ENCODE data around the gene ARHGAP24. TPM values are rescaled to one million over a fixed set of nuclear protein-coding genes. Genes with fewer than 3 reads are reported as not detected.

ARHGAP24 gene
- total and polyA plus RNA-seq, 2 experiments from 2014 or later = 19.5 to 29.6 TPM

DNA sequence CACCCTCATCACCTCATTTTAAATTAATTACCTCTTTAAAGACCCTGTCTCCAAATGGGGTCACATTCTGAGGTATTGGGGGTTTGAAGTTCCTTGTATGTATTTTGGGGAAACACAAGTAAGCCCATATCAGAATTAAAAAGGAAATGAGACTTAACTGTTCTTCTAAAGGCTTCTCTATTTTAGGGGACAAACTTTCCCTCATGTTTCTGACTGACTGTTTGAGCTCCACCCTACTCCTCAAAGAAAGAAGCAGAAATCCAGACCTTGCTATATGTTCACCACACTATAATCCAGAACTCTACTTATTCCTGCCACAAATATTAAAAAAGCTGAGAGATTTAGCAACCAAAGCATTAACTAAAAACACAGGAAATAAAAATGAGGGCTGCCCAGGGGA is 258.8 kb downstream of the ARHGAP24 start:
- Histone ChIP-seq H3K9me2 (replicated peaks; ENCODE audit: insufficient read depth) (no peaks in the 10 kb centered on the region), H3K4me2 (no peak overlapping the region), H3K36me3 (replicated peaks; ENCODE audit: insufficient read depth, low read depth) (no peaks in the 10 kb centered on the region), H3K27me3 (no peaks in the 10 kb centered on the region), H3K79me2 (no peaks in the 10 kb centered on the region), H3K27ac (no peak overlapping the region), H3K9me3 (ENCODE audit: low read depth) (no peaks in the 10 kb centered on the region), H3K4me1 (ENCODE audit: insufficient read depth) (no peaks in the 10 kb centered on the region), H4K20me1 (ENCODE audit: insufficient read depth, poor library complexity, severe bottlenecking) (no peaks in the 10 kb centered on the region), H2AFZ (no peak overlapping the region), H3K4me3 (no peak overlapping the region)
- DNase-seq (ENCODE audit: low spot score) = no peak
- TF ChIP-seq EZH2 (IDR thresholded peaks at IDR 0.05; ENCODE audit: borderline replicate concordance) (no peak), EZH2phosphoT487 (IDR thresholded peaks at IDR 0.05; ENCODE audit: low read depth, severe bottlenecking, unreplicated experiment) (no peak)
- TF ChIP-seq, protein P1, sequence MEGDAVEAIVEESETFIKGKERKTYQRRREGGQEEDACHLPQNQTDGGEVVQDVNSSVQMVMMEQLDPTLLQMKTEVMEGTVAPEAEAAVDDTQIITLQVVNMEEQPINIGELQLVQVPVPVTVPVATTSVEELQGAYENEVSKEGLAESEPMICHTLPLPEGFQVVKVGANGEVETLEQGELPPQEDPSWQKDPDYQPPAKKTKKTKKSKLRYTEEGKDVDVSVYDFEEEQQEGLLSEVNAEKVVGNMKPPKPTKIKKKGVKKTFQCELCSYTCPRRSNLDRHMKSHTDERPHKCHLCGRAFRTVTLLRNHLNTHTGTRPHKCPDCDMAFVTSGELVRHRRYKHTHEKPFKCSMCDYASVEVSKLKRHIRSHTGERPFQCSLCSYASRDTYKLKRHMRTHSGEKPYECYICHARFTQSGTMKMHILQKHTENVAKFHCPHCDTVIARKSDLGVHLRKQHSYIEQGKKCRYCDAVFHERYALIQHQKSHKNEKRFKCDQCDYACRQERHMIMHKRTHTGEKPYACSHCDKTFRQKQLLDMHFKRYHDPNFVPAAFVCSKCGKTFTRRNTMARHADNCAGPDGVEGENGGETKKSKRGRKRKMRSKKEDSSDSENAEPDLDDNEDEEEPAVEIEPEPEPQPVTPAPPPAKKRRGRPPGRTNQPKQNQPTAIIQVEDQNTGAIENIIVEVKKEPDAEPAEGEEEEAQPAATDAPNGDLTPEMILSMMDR (IDR thresholded peaks at IDR 0.05; ENCODE audit: poor library complexity) = no peak

DNA sequence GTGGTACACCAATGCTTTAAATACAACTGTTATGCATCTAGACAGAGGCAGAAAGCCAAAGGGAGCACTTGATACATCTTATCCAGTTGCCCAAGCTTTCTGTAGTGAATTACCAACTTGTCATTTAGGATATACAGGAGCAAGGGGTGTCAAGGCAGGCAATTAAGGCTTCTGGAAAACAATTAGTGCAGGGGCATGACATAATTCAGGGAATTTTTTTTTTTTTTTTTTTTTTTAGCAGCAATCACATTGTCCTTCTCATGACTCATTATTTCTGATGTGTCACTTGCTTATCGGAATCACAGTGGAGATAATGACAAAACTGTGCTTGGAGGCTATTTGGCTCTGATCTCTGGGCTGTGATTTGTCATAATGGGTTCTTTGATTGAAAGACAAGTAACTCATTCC is 259.5 kb downstream of the ARHGAP24 start:
- H3K27me3 ChIP-seq = no peaks in the 10 kb centered on the region
- no peaks in the 10 kb centered on the region for H3K9me2 ChIP-seq (replicated peaks; ENCODE audit: insufficient read depth)
- 84% methylated on average over 1 of the region's 1 CpG for WGBS (ENCODE audit: low lambda C conversion rate, missing lambda C conversion rate)
- no peak for DNase-seq (ENCODE audit: low spot score)
- H3K4me1 ChIP-seq (ENCODE audit: insufficient read depth) = no peaks in the 10 kb centered on the region
- H3K79me2 ChIP-seq = no peaks in the 10 kb centered on the region
- TF ChIP-seq, protein P1 (IDR thresholded peaks at IDR 0.05; ENCODE audit: poor library complexity) = no peak
- no peak for TF ChIP-seq EZH2phosphoT487 (IDR thresholded peaks at IDR 0.05; ENCODE audit: low read depth, severe bottlenecking, unreplicated experiment)
- TF ChIP-seq EZH2 (IDR thresholded peaks at IDR 0.05; ENCODE audit: borderline replicate concordance) = no peak
- no peaks in the 10 kb centered on the region for H3K9me3 ChIP-seq (ENCODE audit: low read depth)
- H4K20me1 ChIP-seq (ENCODE audit: insufficient read depth, poor library complexity, severe bottlenecking) = no peaks in the 10 kb centered on the region
- H2AFZ ChIP-seq = no peak overlapping the region
- H3K36me3 ChIP-seq (replicated peaks; ENCODE audit: insufficient read depth, low read depth) = no peaks in the 10 kb centered on the region
- H3K4me3 ChIP-seq = no peak overlapping the region
- H3K4me2 ChIP-seq = no peak overlapping the region
- H3K27ac ChIP-seq = no peak overlapping the region

DNA sequence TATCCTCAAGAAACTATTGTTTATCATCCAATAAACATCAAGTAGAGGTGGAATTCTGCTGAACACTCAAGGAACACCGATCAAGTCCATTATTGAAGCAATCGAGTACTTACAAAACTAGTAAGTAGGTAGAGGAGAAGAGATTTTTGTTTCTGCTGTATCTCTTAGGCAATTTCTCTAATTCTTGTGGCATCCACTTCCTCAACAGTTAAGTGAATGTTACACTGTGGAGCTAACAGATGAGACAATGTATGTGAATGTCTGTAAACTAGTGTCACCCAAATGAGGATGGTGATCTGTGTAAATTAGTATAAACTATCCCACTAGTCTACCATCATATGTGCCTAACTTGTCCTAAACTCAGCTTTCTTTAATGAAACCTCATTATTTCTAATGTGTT is 261.6 kb downstream of the ARHGAP24 start:
- WGBS (ENCODE audit: low lambda C conversion rate, missing lambda C conversion rate) = 93% methylated on average over 2 of the region's 2 CpGs
- H3K27ac ChIP-seq = no peak overlapping the region
- TF ChIP-seq EZH2 (IDR thresholded peaks at IDR 0.05; ENCODE audit: borderline replicate concordance) = no peak
- TF ChIP-seq, protein P1 (IDR thresholded peaks at IDR 0.05; ENCODE audit: poor library complexity) = no peak
- no peak for TF ChIP-seq EZH2phosphoT487 (IDR thresholded peaks at IDR 0.05; ENCODE audit: low read depth, severe bottlenecking, unreplicated experiment)

DNA sequence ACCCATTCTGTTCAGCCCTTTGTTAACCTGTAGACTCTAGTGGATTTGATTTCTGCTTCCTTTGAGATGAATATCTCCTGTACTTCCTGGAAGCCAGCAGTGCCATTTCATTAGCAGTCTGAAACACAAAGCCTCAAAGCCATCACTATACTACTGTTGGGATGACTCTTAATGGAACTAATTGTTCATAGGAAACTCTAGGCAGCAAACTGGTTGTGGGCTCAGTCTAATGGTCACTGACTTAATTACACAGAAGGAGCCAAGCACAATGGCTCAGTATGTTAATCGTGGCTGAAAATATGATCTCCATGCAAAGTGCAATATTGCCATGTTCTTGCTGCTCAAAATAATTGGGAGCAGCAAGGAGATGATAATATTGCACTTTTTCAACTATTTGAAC is 262.3 kb downstream of the ARHGAP24 start:
- WGBS (ENCODE audit: low lambda C conversion rate, missing lambda C conversion rate) = 96% methylated on average over 1 of the region's 1 CpG
- no peak for TF ChIP-seq EZH2phosphoT487 (IDR thresholded peaks at IDR 0.05; ENCODE audit: low read depth, severe bottlenecking, unreplicated experiment)
- no peak for TF ChIP-seq EZH2 (IDR thresholded peaks at IDR 0.05; ENCODE audit: borderline replicate concordance)
- TF ChIP-seq, protein P1 (IDR thresholded peaks at IDR 0.05; ENCODE audit: poor library complexity) = no peak
- H3K9me3 ChIP-seq (ENCODE audit: low read depth) = no peaks in the 10 kb centered on the region
- H3K9me2 ChIP-seq (replicated peaks; ENCODE audit: insufficient read depth) = no peaks in the 10 kb centered on the region
- H3K79me2 ChIP-seq = no peaks in the 10 kb centered on the region
- no peak overlapping the region for H2AFZ ChIP-seq
- no peaks in the 10 kb centered on the region for H4K20me1 ChIP-seq (ENCODE audit: insufficient read depth, poor library complexity, severe bottlenecking)
- H3K4me3 ChIP-seq = no peak overlapping the region
- H3K36me3 ChIP-seq (replicated peaks; ENCODE audit: insufficient read depth, low read depth) = no peaks in the 10 kb centered on the region
- no peak overlapping the region for H3K27ac ChIP-seq
- H3K27me3 ChIP-seq = no peaks in the 10 kb centered on the region
- DNase-seq (ENCODE audit: low spot score) = no peak
- H3K4me1 ChIP-seq (ENCODE audit: insufficient read depth) = no peaks in the 10 kb centered on the region
- no peak overlapping the region for H3K4me2 ChIP-seq

More for the DNA sequence above, 261.6 kb downstream of the ARHGAP24 start:
- no peaks in the 10 kb centered on the region for H4K20me1 ChIP-seq (ENCODE audit: insufficient read depth, poor library complexity, severe bottlenecking)
- no peaks in the 10 kb centered on the region for H3K27me3 ChIP-seq
- no peaks in the 10 kb centered on the region for H3K9me3 ChIP-seq (ENCODE audit: low read depth)
- no peaks in the 10 kb centered on the region for H3K36me3 ChIP-seq (replicated peaks; ENCODE audit: insufficient read depth, low read depth)
- H2AFZ ChIP-seq = no peak overlapping the region
- DNase-seq (ENCODE audit: low spot score) = no peak
- H3K79me2 ChIP-seq = no peaks in the 10 kb centered on the region
- H3K4me2 ChIP-seq = no peak overlapping the region
- H3K4me1 ChIP-seq (ENCODE audit: insufficient read depth) = no peaks in the 10 kb centered on the region
- no peaks in the 10 kb centered on the region for H3K9me2 ChIP-seq (replicated peaks; ENCODE audit: insufficient read depth)
- no peak overlapping the region for H3K4me3 ChIP-seq
